HG03064 (cell line): ENCODE data around the gene RGL1.
"Not testable (repeated sequence)": the region's sequence is repeated elsewhere in the genome, so short reads cannot be mapped to it uniquely, and the experiment has no call there.

Experiments
- ATAC-seq: cut with Tn5 transposase; IDR thresholded peaks from one replicate; pipeline ENCODE4 v1.9.1; 2021; ENCODE audit warnings: low read depth; ENCODE audit not compliant: unreplicated experiment

RGL1 gene

GRCh38 chr1:183783767-183784637 is 20.9 kb upstream of the RGL1 start:
- no peak for ATAC-seq

- not testable (repeated sequence) for ATAC-seq
Measured at GRCh38 chr1:183785921-183786320, 19.0 kb upstream of the RGL1 start.

- ATAC-seq = no peak
Measured at GRCh38 chr1:183787704-183788103, 17.2 kb upstream of the RGL1 start.

- ATAC-seq = no peak
Measured at GRCh38 chr1:183791319-183791718, 13.6 kb upstream of the RGL1 start.

- ATAC-seq = no peak
Measured at GRCh38 chr1:183792300-183792699, 12.6 kb upstream of the RGL1 start.

GRCh38 chr1:183794088-183794487 is 10.8 kb upstream of the RGL1 start:
- no peak for ATAC-seq

GRCh38 chr1:183800449-183800848 is 4.5 kb upstream of the RGL1 start:
- ATAC-seq = no peak

GRCh38 chr1:183801649-183802048 is 3.3 kb upstream of the RGL1 start:
- no peak for ATAC-seq

GRCh38 chr1:183804387-183804786 is 533 bp upstream of the RGL1 start:
- no peak for ATAC-seq

GRCh38 chr1:183806125-183806524 is 1.2 kb downstream of the RGL1 start:
- no peak for ATAC-seq

GRCh38 chr1:183806675-183807074 is 1.8 kb downstream of the RGL1 start:
- ATAC-seq = no peak

GRCh38 chr1:183807549-183808168 is 2.7 kb downstream of the RGL1 start:
- peak; percentile 70 for ATAC-seq

- no peak for ATAC-seq
Measured at GRCh38 chr1:183808296-183809027, 3.5 kb downstream of the RGL1 start.

GRCh38 chr1:183810121-183810520 is 5.2 kb downstream of the RGL1 start:
- ATAC-seq = no peak

GRCh38 chr1:183810756-183811544 is 6.0 kb downstream of the RGL1 start:
- ATAC-seq = no peak

- ATAC-seq = no peak
Measured at GRCh38 chr1:183812128-183812527, 7.2 kb downstream of the RGL1 start.

- no peak for ATAC-seq
Measured at GRCh38 chr1:183812686-183813569, 8.0 kb downstream of the RGL1 start.

- ATAC-seq = no peak
Measured at GRCh38 chr1:183814121-183814681, 9.3 kb downstream of the RGL1 start.

GRCh38 chr1:183816110-183816509 is 11.2 kb downstream of the RGL1 start:
- no peak for ATAC-seq
